Renal pelvis (tissue), 4 donors: ENCODE measurements around the gene CCDC88B. TPM values are rescaled to one million over a fixed set of nuclear protein-coding genes. Genes with fewer than 3 reads are reported as not detected.
A peak's percentile ranks its signal among the peaks of the same experiment; 100 is the strongest.
"Not testable (repeated sequence)": the region's sequence is repeated elsewhere in the genome, so short reads cannot be mapped to it uniquely, and the experiment has no call there.

Experiments used
- DNase-seq: peaks from one replicate; pipeline ENCODE4 v3.0.0-alpha.2; 2013
- polyA plus RNA-seq, 3 donors: library from polyadenylated mRNA; unstranded; fragments of 120-200 nt; gene quantifications; one replicate each; pipeline ENCODE4 v1.2.1, GENCODE V29; 2013; ENCODE audit not compliant: insufficient read length in 3 of 3

Gene CCDC88B
- polyA plus RNA-seq, 3 donors: 3.2 to 4.0 (median 3.4) TPM

DNA sequence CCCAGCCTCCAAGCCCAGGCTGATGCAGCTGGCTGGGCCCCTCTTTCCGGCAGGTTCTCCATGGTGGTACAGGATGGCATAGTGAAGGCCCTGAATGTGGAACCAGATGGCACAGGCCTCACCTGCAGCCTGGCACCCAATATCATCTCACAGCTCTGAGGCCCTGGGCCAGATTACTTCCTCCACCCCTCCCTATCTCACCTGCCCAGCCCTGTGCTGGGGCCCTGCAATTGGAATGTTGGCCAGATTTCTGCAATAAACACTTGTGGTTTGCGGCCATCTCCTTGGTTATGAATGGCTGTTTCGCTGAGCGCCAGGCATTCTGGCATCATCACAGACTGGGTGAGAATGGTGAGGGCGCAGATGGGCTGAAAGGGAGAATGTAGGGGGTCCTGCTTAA, 18.5 kb upstream of the CCDC88B start:
- DNase-seq: no peak

DNA sequence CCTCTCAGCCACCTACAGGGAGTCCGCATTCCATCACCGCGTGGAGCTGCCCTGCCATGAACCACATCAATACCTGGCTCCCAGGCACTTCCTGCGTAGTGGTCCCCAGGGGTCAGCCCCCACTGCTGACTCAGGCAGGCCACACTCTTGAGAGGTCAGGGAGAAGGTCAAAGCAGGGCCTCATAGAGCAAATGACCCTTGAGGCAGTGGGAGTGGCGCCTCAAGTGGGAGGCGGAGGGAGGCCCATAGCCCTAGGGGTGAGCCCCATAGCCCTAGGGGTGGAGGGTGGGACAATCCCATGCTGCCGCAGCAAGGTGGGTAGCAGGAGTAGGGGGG, 17.1 kb upstream of the CCDC88B start:
- DNase-seq: no peak

DNA sequence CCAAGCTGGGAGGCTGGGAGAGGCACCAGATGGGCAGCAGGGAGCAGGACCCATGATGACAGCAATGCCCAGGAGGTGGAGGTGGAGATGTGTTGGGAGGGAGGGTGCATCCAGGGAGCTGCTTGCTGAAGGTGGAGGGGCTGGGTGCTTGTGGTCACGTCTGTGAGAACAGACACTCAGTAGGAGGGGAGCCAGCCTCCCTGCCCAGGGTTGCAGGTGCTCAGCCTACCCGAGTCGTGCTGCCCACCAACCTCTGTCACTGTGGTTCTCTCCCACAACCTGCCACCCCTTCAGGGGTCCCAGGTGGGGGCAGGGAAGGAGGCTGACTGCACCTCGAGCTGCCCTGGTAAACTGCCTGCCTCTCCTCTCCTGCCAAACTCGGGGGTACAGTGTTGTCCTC, 16.6 kb upstream of the CCDC88B start:
- no peak for DNase-seq

DNA sequence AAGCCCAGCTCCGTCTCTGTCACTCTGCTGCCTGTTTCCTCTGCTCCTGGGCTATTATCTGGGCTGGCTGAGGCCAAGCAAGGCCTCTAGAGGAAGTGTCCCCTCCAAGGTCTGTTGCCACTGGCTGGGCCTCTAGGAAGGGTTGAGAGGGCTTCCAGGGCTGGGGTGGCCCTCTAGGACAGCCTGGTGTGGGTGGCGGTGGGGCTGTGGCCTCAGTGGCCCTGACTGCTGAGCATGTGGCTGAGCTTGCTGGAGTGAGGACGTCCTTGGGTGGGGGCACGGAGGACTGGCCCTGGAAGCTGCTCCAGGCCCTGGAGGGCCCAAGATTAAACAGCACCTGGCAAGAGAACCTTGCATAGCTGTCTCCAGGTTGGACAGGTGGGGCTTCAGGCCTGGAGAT, 16.0 kb upstream of the CCDC88B start:
- DNase-seq: not testable (repeated sequence)

DNA sequence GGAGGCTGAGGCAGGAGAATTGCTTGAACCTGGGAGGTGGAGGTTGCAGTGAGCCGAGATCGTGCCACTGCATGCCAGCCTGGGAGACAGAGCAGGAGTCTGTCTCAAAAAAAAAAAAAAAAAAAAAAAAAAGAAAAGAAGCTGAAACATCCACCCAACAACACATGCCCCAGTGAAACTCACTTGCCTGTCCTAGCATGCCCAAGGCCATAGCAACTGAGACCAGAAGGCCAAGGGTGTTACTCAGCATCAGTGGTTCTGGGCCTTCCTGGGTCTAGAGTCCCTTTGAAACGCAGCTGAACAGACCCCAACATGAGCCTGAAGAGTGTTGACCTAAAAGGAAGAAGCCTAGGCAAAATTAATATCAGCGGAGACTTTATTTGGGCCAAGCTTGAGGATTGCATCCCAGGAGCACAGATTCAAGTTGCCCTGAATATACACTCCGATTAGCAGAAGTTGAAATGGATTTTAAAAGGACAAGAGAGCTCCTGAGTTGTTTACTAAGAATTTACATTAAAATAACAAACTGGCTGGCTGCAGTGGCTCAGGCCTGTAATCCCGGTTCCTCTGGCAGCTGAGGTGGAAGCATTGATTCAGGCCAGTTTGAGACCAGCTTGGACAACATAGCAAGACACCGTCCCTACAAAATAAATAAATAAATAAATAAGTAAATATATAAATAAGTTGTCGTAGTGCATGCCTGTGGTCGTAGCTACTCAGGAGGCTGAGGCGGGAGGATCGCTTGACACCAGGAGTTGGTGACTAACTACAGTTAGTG, 15.1 kb upstream of the CCDC88B start:
- DNase-seq: no peak

DNA sequence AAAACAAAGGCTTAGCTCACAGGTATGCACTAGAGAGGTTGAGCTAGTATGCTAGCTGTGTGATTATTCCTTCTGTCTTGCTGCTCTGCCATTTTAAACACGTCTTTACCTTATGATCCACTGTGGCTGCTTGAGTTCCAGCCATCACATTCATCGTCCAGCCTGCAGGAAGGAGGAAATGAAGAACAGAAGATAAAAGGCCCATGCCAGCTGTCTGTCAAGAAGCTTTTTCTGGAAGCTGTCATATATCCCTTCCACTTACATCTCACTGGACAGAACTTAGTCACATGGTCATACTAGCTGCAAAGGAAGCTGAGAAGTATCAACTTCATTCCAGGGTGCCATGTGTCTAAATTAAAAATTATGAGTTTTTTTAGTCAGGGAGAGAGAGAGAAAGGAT, 12.6 kb upstream of the CCDC88B start:
- DNase-seq: no peak

DNA sequence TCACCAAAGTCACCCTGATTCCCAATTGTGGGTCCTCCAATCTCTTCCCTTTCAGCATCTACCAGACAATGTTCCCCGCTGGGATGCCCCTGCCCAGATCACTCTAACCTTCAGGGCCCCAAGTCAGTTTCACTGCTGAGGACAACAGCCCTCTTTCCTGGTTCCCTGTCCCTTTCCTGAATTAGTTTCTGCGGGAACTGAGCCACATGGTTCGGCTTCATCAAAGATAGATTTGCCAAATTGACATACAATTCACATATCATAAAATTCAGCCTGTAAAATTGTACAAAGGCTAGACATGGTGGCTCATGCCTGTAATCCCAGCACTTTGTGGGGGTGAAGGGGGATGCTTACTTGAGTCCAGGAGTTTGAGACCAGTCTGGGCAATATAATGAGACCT, 12.0 kb upstream of the CCDC88B start:
- no peak for DNase-seq

DNA sequence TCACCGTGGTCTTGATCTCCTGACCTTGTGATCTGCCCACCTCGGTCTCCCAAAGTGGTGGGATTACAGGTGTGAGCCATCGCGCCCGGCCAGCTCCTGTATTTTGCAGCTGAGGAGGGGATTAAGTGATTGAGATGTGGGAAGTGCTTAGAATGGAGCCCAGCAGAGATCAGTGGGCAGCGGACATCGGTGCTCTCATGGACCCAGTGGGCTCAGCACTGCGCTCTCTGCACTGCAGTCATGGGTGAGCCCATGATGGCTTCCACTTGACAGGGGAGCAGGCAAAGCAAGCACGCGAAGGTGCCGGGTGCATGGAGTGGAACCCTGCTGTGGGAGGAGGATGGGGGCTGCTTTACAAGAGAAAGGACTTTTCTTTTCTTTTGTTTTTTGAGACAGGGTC, 9.1 kb upstream of the CCDC88B start:
- no peak for DNase-seq

DNA sequence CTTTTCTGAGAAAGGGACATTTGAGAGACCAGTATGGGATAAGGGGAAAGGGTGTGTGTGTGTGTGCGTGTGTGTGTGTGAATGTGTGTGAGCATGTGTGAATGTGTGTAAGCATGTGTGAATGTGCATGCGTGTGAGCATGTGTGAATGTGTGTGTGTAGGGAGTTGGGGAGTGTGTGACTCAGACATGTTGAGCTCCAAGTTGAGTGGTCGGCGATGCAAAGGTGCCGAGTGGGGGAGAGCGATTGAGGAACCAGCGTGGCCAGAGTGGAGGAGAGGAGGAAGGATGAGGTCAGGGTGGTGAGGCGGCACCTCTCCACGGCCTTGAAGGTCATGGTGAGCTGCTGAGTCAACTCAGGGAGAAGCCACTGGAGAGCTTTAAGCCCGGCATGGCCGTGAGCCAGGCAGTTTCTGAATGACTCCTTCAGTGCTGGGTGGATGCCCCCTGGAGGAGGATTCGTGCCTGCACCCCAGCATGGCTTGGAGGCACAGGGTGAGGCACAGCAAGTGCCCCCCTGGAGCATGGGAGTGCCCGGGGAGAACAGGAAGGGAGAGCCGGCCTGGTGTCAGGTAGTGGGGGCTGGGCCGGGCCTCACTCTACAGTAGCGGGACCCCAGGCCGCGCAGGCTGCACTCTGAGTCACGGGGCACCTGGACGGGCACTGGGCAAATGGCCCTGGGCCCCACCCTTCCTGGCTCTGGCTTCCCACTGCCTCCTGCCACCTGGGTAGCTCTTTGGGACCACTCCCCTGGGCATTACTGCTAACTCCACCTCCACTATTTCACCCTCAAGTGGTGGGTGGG, 8.2 kb upstream of the CCDC88B start:
- DNase-seq: no peak

DNA sequence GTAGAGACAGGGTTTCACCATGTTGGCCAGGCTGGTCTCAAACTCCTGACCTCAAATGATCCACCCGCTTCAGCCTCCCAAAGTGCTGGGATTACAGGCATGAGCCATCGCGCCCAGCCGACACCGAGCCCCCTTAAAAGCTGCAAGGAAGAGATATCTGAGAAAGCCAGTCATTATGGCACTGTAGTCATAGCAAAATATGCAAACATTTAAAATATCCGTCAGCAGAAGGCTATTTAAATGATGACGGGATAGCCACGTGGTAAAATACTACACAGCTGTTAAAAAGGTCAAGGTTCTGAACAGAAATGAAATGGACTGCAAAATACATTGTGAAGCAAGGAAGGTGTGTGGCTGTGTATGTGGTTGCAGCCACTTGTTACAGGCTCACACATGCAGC, 6.4 kb upstream of the CCDC88B start:
- no peak for DNase-seq

DNA sequence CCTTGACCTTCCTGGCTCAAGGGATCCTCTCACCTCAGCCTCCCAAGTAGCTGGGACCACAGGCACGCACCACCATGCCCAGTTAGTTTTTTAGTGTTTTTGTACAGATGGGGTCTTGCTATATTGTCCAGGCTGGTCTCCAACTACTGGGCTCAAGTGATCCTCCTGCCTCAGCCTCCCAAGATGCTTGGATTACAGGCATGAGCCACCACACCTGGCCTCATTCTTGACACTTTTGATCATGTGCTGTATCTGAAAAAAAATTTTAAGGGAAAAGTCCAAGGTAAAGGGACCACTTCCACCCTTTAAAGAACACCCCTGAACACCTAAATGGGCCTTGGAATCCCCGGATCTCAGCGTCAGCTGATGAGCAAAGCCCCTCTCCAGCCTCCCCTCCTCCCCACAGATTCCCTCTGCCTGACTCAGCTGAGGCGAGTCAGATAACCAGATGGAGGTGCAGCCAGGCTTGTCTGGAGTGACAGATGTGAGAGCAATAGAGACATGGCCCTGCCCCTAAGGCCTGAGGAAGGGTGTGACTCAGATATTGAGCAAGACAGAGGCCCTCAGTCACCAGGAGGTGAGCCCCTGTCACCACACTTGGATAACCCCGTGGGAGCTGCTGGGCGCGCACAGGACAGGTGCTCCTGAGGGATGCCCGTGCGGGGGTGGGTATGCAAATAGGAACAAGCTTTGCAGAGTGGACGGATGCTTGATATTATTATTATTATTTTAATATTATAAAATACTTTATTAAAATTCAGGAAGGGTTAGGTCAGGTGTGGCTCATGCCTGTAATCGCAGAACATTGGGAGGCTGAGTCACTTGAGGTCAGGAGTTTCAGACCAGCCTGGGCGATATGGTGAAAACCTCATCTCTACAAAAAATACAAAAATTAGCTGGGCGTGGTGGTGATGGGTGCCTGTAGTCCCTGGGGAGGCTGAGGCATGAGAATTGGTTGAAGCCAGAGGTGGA, 5.0 kb upstream of the CCDC88B start:
- no peak for DNase-seq

DNA sequence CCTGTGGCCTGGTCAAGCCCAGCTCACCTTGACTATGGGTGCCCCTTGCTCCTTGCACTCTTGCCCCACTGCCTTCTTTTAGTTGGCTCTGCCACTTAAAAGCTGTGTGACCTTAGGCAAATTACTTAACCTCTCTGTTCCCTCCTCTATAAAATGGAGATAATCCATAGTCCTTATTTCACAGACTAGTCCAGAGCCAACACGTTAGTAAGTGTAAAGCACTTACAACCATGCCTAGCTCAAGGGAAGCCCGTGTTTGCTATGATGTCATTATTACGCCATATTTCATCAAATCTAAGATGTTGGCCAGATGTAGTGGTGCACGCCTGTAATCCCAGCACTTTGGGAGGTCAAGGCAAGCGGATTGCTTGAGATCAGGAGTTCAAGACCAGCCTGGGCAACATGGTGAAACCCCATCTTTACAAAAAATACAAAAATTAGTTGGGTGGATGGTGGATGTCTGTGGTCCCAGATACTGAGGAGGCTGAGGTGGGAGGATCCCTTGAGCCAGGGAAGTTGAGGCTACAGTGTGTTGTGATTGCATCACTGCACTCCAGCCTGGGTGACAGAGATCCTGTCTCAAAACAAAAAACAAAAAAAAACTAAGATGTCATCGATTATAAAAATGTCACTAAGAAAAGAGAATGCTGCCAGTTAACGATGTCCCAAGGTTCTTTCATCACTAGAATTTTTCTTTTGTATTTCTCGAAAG, 2.3 kb upstream of the CCDC88B start:
- no peak for DNase-seq

DNA sequence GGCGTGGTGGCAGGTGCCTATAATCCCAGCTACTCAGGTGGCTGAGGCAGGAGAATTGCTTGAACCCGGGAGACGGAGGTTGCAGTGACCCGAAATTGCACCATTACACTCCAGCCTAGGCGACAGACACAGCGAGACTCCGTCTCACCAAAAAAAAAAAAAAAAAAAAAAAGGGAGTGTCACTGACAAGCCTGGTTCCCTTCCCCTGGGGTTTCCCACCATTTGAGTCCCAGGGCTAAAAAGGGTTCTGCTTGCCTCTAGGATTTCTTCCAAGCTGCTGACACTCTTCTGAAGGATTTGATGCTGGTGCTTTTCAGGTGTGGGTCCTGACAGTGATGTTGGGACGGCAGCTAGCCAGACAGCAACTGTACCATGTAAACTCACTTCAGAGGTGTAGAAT, 1.3 kb upstream of the CCDC88B start:
- no peak for DNase-seq

DNA sequence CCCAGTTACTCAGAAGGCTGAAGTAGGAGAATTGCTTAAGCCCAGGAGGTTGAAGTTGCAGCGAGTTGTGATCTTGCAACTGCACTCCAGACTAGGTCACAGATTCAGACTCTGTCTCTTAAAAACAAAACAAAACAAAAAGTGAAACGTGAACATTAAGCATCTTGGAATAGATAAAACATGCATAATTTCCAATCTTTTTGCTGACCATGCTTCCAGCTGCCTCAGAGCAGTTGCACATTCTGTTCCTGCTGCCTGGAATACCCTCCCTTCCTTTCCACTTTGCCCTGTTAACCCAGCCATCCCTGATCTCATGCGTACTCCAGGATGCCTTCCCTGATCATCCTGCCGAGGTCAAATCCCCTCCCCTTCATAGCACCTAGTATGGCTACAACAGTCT, 718 bp upstream of the CCDC88B start:
- no peak for DNase-seq

DNA sequence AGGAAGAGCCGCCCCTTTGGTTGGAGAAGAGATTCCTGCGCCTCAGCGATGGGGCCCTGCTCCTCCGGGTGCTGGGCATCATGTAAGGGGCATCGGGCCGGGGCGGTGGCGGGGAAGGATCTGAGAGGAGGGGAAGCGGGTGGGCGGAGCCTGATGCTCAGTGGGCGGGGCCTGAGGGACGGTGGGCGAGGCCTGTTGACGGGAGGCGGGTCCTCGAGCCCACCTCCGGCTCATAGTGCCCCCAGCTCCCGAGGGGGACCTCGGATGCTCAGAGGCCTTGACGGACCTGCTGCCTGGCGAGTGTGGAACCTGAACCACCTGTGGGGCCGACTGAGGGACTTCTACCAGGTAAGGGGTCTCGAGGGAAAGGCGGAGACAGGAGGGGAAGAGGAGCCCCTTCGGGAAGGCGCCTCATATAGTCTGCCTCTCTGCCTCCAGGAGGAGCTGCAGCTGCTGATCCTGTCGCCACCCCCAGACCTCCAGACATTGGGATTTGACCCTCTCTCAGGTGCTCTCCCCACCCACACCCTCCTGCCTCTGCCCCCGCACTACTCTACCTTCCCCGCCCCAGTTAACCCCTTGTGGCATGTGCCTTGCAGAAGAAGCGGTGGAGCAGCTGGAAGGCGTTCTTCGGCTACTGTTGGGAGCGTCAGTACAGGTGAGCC, 799 bp downstream of the CCDC88B start:
- no peak for DNase-seq

DNA sequence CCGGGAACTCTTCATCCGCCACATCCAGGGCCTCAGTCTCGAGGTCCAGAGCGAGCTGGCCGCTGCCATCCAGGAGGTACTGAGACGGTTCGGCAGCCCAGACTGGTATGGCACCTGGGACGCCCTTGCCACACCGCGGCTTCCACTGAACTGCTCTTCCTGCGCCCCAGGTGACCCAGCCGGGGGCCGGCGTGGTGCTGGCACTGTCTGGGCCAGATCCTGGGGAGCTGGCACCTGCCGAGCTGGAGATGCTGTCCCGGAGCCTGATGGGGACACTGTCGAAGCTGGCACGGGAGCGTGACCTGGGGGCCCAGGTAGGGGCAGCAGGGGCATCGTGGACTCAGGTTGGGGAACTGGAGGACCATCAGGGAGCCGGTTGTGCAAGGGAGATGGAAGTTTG, 1.4 kb downstream of the CCDC88B start:
- no peak for DNase-seq

DNA sequence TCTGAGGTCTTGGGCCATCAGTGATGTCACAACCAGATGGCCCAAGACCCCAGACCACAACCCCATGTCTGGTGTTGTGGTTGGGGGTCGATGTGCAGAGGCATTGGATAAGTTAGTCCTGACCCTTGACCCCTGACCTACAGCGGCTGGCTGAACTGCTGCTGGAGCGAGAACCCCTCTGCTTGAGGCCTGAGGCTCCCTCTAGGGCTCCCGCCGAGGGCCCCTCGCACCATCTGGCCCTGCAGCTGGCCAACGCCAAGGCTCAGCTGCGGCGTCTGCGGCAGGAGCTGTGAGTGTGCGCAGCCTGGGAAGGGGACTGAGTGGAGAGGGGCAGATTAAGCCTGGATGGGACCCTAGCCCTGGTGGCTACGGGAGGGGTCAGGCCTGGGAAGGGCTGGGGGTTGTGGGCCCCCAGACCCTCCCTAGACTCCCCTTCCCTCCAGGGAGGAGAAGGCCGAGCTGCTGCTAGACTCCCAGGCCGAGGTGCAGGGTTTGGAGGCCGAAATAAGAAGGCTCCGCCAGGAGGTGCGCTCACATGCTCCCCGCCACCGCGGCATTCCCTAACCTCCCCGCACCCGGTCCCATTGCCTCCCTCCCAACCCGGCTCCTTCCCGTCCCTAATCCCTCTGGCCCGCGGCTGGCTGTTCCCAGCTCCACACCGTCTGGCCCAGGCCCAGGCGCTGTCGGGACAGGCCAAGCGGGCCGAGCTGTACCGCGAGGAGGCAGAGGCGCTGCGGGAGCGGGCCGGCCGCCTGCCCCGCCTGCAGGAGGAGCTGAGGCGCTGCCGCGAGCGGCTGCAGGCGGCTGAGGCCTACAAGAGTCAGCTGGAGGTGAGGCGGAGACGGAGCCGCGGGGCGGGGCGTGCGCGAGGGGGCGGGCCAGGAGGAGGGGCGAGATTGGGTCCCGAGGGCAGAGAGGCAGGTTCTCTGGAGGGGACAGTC, 2.1 kb downstream of the CCDC88B start:
- peak; percentile 74 for DNase-seq

DNA sequence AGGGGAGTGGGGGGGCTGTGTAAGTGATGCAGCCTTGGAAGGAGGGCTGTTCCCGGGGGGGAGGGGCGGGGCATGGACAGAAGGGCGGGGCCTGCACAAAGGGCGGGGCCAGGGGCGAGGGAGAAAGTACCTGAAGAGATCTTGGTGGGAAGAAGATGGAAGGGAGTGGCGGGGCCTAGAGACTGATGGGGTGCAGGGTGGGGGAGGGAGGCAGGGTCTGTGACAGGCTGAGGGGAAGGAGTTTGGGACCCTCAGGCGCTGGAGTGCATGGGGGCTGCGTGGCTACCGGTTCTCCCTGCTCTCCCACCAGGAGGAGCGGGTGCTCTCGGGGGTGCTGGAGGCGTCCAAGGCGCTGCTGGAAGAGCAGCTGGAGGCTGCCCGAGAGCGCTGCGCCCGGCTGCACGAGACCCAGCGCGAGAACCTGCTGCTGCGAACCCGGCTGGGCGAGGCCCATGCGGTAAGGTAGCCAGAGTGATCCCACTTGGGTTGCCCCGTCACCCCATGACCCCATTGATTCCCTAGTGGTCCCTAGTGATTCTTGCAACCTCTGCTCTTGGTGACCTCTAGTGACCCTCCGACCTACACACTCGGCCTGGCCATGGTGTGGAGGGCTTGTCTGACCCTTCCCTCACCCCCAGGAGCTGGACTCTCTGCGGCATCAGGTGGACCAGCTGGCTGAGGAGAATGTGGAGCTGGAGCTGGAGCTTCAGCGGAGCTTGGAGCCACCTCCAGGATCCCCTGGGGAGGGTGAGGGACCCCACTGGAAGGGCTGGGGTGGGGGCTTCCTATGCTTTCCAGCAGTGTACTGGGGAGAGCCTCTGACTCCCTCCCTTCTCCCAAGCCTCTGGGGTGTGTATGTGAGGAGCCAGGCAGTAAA, 3.1 kb downstream of the CCDC88B start:
- no peak for DNase-seq
